Vagina (tissue), 2 donors: ENCODE measurements around the gene FAM210B.

Source experiments
- POLR2A ChIP-seq, 2 donors: fragments of 450-650 bp; IDR thresholded peaks; one replicate each; pipeline ENCODE4 v1.6.1; 2017; ENCODE audit warnings: antibody characterized with exemption in 2 of 2, mild to moderate bottlenecking in 2 of 2, moderate library complexity in 2 of 2
- POLR2AphosphoS5 ChIP-seq, 2 donors: sonication (generic); formaldehyde crosslinking; IDR thresholded peaks; one replicate each; pipeline ENCODE4 v1.9.0; 2017; ENCODE audit warnings: antibody characterized with exemption in 2 of 2, mild to moderate bottlenecking in 2 of 2, low read depth in 1 of 2; ENCODE audit not compliant: insufficient read depth in 1 of 2
- TF ChIP-seq, protein P1 (sequence below), 3 experiments: fragments of 450-650 bp in 2 of 3; fragments of 200-600 bp in 1 of 3; sonication (generic) in 1 of 3; IDR thresholded peaks; one replicate each; pipeline ENCODE4 v1.5.1; 2017 to 2019; ENCODE audit warnings: antibody characterized with exemption in 3 of 3, mild to moderate bottlenecking in 2 of 3, moderate library complexity in 2 of 3

DNA sequence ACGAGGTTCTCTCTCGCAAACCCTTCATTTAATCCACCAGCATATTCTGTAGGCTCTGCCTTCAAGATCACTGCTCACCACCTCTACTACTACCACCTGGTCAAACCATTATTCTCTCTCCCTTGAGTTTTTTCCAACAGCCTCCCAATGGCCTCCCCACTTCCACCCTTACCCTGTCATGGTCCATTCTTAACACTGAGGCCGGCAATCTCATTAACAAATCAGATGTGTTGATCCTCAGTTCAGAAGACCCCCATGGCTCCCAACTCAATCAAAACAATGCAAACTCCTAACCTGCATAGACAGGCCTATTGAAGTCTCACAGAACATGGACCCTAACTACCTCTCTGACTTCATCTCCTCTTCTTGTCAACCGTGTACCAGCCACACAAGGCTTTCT lies 31.0 kb downstream of the FAM210B start:
- TF ChIP-seq, protein P1, sequence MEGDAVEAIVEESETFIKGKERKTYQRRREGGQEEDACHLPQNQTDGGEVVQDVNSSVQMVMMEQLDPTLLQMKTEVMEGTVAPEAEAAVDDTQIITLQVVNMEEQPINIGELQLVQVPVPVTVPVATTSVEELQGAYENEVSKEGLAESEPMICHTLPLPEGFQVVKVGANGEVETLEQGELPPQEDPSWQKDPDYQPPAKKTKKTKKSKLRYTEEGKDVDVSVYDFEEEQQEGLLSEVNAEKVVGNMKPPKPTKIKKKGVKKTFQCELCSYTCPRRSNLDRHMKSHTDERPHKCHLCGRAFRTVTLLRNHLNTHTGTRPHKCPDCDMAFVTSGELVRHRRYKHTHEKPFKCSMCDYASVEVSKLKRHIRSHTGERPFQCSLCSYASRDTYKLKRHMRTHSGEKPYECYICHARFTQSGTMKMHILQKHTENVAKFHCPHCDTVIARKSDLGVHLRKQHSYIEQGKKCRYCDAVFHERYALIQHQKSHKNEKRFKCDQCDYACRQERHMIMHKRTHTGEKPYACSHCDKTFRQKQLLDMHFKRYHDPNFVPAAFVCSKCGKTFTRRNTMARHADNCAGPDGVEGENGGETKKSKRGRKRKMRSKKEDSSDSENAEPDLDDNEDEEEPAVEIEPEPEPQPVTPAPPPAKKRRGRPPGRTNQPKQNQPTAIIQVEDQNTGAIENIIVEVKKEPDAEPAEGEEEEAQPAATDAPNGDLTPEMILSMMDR (IDR thresholded peaks at IDR 0.05), result no peak
- TF ChIP-seq POLR2A (IDR thresholded peaks at IDR 0.05), result no peak
- TF ChIP-seq POLR2AphosphoS5 (IDR thresholded peaks at IDR 0.05; ENCODE audit: insufficient read depth in 1 of 2, low read depth in 1 of 2), result no peak
